ENCODE data around the gene FXYD6.

GRCh38 chr11:117923275-117923674, 46.8 kb upstream of the FXYD6 start:
- TF ChIP-seq POLR2A (IDR thresholded peaks at IDR 0.05) (no peak), POLR2AphosphoS5 (IDR thresholded peaks at IDR 0.05) (no peak), CTCF (IDR thresholded peaks at IDR 0.05) (no peak)

Measured in stomach (tissue), 4 donors.